GM21529 (cell line): ENCODE results near the gene ZNF407.

Source experiments
- ATAC-seq: cut with Tn5 transposase; IDR thresholded peaks from one replicate; pipeline ENCODE4 v1.9.1; 2021; ENCODE audit not compliant: unreplicated experiment

Gene ZNF407

GRCh38 chr18:74916773-74917393, 319.2 kb downstream of the ZNF407 start:
- ATAC-seq: no peak

DNA sequence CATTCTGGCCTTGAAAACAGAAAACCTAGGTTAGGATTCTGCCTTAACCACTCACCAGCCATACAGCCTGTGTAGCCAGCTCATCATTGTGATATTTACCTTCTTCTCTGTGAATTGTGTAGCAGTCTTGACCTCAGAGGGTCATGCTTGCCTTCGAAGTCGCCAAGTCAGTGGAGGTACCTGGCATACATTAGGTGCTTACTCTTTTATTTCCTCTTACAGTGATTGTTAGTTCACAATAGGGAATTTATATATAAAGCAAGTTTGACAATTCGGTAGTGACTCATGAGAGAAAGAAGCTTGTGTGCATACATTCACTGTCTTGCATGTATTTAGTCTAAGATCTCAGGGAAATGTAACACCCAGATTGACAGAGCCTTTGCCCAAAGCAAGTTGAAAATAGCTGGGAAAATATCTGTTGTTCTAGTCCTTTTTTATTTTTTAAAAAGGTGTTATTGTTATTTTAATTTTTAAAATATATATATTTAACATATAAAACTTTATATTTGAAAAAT, 320.7 kb downstream of the ZNF407 start:
- ATAC-seq: no peak

- ATAC-seq: no peak
Measured at GRCh38 chr18:74921057-74921820, 323.6 kb downstream of the ZNF407 start.

- ATAC-seq: no peak
Measured at GRCh38 chr18:74926051-74926450, 328.4 kb downstream of the ZNF407 start.

DNA sequence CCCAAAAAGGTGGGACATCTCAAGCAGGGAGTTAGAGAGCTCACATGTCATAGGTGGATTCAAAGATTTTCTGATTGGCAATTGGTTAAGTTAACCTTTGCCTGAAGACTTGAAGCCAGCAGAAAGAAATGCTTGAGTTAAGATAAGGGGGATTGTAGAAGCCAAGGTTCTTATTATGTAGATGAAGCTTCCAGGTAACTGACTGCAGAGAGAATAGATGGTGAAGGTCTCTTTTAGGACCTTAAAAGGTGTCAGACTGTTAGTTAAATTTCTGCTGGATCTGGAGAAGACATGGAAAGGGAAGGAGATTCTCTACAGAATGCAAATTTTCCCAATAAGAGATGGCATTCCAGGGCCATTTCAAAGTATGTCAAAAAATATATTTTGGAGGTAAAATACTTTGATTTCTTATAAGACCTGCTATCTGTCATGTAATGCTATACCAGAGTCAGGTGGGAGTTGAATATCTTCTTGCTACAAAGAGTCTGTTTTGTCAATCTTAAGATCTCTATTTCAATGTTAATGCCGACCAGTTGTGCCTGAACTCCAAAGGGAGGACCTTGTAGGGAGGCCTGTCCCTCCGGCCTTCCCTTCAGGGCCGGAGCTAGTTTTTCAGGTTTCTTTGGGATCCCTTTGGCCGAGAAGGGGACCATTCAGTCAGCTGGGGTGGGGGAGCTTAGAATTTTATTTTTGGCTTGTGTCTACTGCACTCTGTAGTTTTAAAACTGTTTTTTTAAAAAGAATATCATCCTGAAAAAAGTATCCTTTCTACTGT, 330.7 kb downstream of the ZNF407 start:
- ATAC-seq: no peak

- no peak for ATAC-seq
Measured at GRCh38 chr18:74929110-74929509, 331.4 kb downstream of the ZNF407 start.

DNA sequence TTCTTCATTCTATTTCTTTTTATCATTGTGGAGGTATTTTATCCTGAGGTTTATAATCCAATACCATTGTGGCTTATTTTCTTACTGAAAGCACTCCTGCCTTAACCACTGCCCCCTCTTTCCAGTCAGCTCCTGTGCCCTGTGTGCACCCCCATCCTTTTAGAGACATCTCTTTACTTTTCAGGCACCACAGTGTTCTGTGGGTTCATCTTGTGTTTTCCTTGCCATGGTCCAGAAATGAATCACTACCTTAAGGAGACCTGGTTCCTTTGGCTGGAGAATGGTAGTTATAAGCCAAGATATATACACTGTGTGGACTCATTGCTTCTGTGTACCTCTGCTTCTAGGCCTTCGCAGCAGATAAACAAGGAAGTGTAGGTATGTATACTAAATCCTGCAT, 332.9 kb downstream of the ZNF407 start:
- ATAC-seq: no peak

GRCh38 chr18:74933930-74934329, 336.3 kb downstream of the ZNF407 start:
- ATAC-seq: no peak

- ATAC-seq: no peak
Measured at GRCh38 chr18:74935434-74935833, 337.8 kb downstream of the ZNF407 start.

DNA sequence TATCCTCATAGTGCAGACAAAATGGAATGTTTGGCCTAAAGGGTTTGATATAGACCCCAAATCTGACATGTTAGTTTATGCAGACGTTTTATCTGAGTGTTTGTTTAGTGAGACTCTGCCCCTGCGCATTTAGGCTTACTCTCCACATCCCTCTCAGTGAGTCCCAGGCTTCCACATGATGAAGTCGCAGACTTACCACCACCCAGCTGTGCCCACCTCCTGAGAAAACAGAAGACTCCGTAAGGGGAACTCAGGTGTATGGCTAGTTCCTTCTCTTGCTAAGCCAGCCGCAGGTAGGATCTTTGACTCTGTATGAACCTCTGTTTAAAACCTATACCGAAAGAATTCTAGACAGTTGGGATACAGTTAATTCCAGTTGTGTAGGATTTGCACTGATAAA, 338.7 kb downstream of the ZNF407 start:
- no peak for ATAC-seq

GRCh38 chr18:74937291-74937690, 339.6 kb downstream of the ZNF407 start:
- no peak for ATAC-seq

DNA sequence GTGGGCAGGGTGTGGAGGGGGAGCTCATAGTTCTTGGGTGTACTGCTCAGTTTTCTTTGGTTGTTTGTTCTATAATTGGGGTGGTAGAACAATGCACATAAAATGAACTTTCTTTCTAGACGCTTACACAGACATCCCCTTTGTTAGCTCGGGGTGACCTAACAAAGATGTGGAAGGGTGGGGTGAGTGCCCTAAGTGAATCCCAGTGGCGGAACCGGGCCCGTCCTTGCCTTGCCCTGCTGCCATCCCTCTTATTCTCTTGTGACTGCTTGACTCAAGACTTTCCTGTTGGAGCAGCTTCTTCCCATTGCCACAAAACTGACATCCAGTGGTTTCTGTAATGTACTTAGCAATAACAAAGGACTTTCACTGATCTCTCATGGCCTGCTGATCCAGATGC, 343.2 kb downstream of the ZNF407 start:
- ATAC-seq: no peak

DNA sequence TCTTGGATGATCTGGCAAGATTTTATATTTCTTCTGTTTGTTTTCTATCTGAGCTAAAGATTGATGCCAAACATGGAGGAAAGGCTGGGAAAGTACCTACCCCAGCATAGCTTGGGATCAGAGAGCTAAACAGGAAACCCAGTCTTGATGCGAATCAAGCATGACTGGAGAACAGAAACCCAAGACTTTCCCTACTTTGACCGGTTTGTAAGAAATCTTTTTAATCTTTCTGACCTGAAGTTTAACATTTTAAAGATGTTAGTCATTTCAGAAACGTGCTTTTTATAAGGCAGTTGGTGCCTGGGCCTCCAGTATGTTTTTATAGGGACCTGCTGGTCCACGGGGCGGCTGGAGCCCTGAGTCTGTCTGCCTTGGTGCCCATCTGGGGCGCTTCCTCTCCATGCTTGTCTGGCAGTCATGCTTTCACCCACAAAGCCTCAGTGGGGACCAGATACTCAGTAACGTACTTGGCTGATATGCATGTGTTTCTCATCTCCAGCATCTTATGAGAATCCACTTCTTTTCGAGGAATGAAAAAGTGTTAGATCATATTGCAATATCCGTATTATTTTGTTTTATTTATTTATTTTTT, 344.7 kb downstream of the ZNF407 start:
- ATAC-seq: peak; percentile 98

GRCh38 chr18:74944676-74945075, 347.0 kb downstream of the ZNF407 start:
- ATAC-seq: no peak

GRCh38 chr18:74945774-74946545, 348.3 kb downstream of the ZNF407 start:
- no peak for ATAC-seq

GRCh38 chr18:74946646-74947375, 349.1 kb downstream of the ZNF407 start:
- ATAC-seq: no peak

DNA sequence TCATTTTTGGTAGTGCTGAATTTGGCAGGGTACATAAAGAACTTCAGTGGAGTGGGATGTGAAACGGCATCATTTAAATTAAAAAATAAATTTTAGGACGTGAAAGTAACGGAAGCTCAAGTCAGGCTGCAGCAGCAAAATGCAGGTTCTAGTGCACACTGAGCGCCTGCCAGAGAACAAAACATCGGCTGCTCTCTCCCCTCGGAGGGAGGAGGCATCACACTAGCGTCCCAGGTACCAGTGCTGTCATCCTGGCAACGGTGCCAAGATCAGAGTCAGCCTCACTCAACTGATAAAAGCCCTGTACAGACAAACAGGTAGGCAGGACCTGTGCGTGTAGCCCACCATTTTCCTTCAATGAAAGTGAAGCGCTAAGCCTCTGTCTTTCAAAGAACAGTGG, 349.7 kb downstream of the ZNF407 start:
- ATAC-seq: no peak

DNA sequence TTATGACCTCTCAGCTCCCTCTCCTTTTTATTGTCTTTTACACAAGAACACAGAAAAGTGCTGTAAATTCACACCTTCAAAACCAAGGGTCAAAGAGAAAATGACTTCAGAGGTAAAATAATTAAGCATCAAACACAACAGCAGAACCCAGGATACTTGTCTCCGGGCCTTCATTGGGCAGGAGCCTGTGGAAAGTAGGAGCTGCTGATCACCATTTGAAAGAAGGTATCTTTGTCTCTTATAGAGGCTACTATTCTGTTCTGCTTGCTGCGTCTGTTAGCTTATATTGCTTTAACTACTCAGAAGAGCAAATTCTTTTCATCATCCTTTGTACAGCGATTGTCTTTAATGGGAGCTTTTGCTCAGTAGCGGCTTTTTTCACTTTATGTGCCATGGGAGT, 350.2 kb downstream of the ZNF407 start:
- ATAC-seq: no peak

DNA sequence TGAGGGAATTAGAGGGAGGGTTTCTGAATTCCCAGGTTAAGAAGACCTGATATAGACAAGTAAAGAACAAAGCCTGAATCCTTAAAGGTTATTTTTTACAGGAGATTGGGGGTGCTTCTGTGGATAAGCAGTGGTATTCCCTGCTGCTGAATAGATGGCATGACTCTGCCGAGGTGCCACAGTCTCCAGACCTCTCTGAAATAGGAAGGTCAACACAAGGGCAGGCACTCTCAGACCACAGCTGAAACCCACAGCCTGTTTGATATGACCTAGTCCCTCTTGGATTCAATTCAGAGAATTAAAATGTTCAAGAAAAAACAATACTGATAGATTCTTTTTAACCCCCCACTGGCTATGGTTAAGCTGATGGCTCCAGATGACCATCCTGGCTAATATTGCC, 351.9 kb downstream of the ZNF407 start:
- ATAC-seq: no peak

GRCh38 chr18:74950479-74950878, 352.8 kb downstream of the ZNF407 start:
- no peak for ATAC-seq
